Tibial artery (tissue), 4 donors: Measurements from ENCODE around the gene SNX8.

ENCODE experiments used
- DNase-seq, 2 donors: peaks; one replicate each; pipeline ENCODE4 v3.0.0-alpha.2; 2019
- H3K27ac ChIP-seq, 2 donors: fragments of 200-600 bp; sonication (generic) in 1 of 2; 1 replicate in 1 of 2; 2 replicates in 1 of 2; pipeline ENCODE4 v1.5.1; 2018 to 2019; ENCODE audit warnings: mild to moderate bottlenecking in 1 of 2
- H3K27me3 ChIP-seq, 2 donors: fragments of 200-600 bp; sonication (generic) in 1 of 2; one replicate each; pipeline versions ENCODE4 v1.5.1 to v1.6.0; 2016 to 2019
- H3K36me3 ChIP-seq, 3 donors: fragments of 200-600 bp; sonication (generic) in 2 of 3; one replicate each; pipeline ENCODE4 v1.5.1; 2016 to 2019; ENCODE audit warnings: mild to moderate bottlenecking in 2 of 3
- H3K4me1 ChIP-seq, 4 donors: fragments of 200-600 bp; sonication (generic) in 2 of 4; 1 replicate in 3 of 4; 2 replicates in 1 of 4; pipeline ENCODE4 v1.5.1; 2016 to 2019
- H3K4me3 ChIP-seq, 2 donors: fragments of 200-600 bp; sonication (generic) in 1 of 2; 1 replicate in 1 of 2; 2 replicates in 1 of 2; pipeline ENCODE4 v1.5.1; 2018 to 2019; ENCODE audit warnings: mild to moderate bottlenecking in 2 of 2
- H3K9me3 ChIP-seq, 3 donors: fragments of 200-600 bp; sonication (generic) in 1 of 3; one replicate each; pipeline ENCODE4 v1.5.1; 2016 to 2019
- CTCF ChIP-seq, 2 experiments: fragments of 200-600 bp in 1 of 2; fragments of 450-650 bp in 1 of 2; IDR thresholded peaks; one replicate each; pipeline ENCODE4 v1.5.1; 2017 to 2019; ENCODE audit warnings: antibody characterized with exemption in 2 of 2, mild to moderate bottlenecking in 1 of 2, moderate library complexity in 1 of 2
- intact Hi-C: fragments of 100-400 bp; cut with DNase I; formaldehyde crosslinking; loops from one replicate; pipeline ENCODE4 v1.15.0; 2023; ENCODE audit warnings: low total_unique reads

Gene SNX8

GRCh38 chr7:2258661-2259365 lies 55.4 kb downstream of the SNX8 start:
- no peak for DNase-seq
- Histone ChIP-seq H3K36me3 (peaks cover 0 to 60% (median 35%) of the 10 kb centered on the region in 3 donors), H3K27me3 (no peaks in the 10 kb centered on the region), H3K27ac (no peak overlapping the region), H3K4me3 (no peak overlapping the region), H3K9me3 (no peaks in the 10 kb centered on the region), H3K4me1 (peaks cover 0 to 5% (median 0%) of the 10 kb centered on the region in 4 donors)
- intact Hi-C loops, result no loop called here
- TF ChIP-seq CTCF (IDR thresholded peaks at IDR 0.05), result no peak

GRCh38 chr7:2257651-2258050 lies 56.6 kb downstream of the SNX8 start:
- Histone ChIP-seq H3K4me1 (peaks cover 0 to 5% (median 0%) of the 10 kb centered on the region in 4 donors), H3K27me3 (no peaks in the 10 kb centered on the region), H3K27ac (no peak overlapping the region), H3K9me3 (no peaks in the 10 kb centered on the region), H3K4me3 (no peak overlapping the region), H3K36me3 (peaks cover 0 to 57% (median 36%) of the 10 kb centered on the region in 3 donors)
- intact Hi-C loops, result no loop called here
- no peak for TF ChIP-seq CTCF (IDR thresholded peaks at IDR 0.05)
- no peak for DNase-seq

DNA sequence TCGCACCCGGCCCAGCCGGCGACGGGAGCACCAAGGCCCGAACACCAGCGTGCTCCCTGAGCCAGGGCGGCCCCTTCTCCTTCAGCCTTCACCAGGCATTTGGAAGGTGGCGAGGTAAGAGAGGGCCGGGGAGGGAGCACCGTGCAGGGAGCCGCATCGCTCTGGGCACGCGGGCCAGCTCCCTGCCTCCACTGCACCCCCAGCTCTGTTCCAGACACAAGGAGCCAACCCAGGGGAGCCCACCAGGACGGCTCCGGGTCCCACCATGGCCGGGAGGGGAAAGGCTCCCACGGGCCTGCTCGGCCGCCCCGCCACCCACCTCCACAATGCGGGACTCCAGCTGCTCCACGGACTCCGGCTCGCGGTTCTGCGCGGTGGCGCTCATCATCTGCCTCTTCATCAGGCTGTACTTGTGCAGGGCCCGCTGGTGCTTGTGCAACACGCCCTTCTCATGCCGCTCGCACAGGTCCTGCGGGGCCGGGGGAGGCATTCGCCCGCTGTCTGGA lies 57.1 kb downstream of the SNX8 start:
- Histone ChIP-seq H3K27ac (no peak overlapping the region), H3K27me3 (no peaks in the 10 kb centered on the region), H3K4me3 (no peak overlapping the region), H3K36me3 (peaks cover 0 to 54% (median 36%) of the 10 kb centered on the region in 3 donors), H3K4me1 (peaks cover 0 to 5% (median 0%) of the 10 kb centered on the region in 4 donors), H3K9me3 (no peaks in the 10 kb centered on the region)
- TF ChIP-seq CTCF (IDR thresholded peaks at IDR 0.05), result no peak
- intact Hi-C loops, result no loop called here
- DNase-seq, result no peak

DNA sequence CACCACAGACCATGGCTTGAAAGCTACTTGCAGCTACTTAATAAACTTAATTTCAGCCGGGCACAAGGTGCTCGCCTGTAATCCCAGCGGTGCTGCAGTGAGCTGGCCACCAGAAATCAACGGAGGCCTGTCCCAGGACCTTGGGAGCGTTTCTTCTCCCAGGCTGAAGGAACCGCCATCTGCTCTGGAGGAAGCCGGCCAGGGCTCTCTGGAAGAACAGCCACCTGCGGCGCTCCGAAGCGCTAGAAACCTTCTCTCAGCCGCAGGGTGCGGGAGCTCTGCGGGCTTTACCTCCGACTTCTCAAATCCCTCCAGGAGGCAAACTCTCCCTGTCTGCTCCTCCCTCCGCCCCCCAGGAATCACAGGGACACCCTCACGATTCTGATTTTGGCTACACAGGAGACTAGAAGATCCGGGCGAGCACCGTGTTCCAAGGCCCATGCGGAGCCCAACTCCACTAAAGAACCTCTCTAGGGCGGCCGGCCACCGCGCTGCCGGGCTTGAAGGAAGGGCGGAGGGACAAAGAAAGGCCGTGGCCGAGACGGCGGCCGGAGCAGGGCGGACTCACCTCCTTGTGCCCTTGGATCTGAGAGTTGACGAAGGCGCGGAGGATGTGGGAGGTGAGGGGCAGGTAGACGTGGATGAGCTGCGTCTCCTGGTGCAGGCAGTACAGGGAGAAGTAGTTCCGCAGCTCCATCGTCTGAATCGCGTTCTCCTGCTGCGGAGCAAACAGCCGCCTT lies 57.8 kb downstream of the SNX8 start:
- Histone ChIP-seq H3K27me3 (no peaks in the 10 kb centered on the region), H3K4me3 (no peak overlapping the region), H3K4me1 (peaks cover 0 to 5% (median 0%) of the 10 kb centered on the region in 4 donors), H3K9me3 (no peaks in the 10 kb centered on the region), H3K27ac (no peak overlapping the region), H3K36me3 (peaks cover 0 to 56% (median 36%) of the 10 kb centered on the region in 3 donors)
- DNase-seq, result no peak
- TF ChIP-seq CTCF (IDR thresholded peaks at IDR 0.05), result no peak
- intact Hi-C loops, result no loop called here

GRCh38 chr7:2255145-2256139 lies 58.8 kb downstream of the SNX8 start:
- intact Hi-C loops, result no loop called here
- DNase-seq, result no peak
- H3K27ac ChIP-seq, result no peak overlapping the region
- H3K27me3 ChIP-seq, result no peaks in the 10 kb centered on the region
- H3K9me3 ChIP-seq, result no peaks in the 10 kb centered on the region
- no peak overlapping the region for H3K4me3 ChIP-seq
- peaks cover 0 to 5% (median 0%) of the 10 kb centered on the region in 4 donors for H3K4me1 ChIP-seq
- H3K36me3 ChIP-seq, result peaks cover 0 to 56% (median 36%) of the 10 kb centered on the region in 3 donors
- TF ChIP-seq CTCF (IDR thresholded peaks at IDR 0.05), result no peak
